Thoracic aorta (tissue), 2 donors: ENCODE measurements around the gene SETD2. TPM values are rescaled to one million over a fixed set of nuclear protein-coding genes. Genes with fewer than 3 reads are reported as not detected.

Experiments used
- ATAC-seq: fragments of 150-250 bp; one replicate; pipeline ENCODE4 v1.8.0; 2017; ENCODE audit warnings: low read depth; ENCODE audit not compliant: insufficient number of reproducible peaks, low FRiP score
- DNase-seq: peaks from one replicate; pipeline ENCODE4 v3.0.0-alpha.2; 2020; ENCODE audit warnings: low spot score
- H3K27ac ChIP-seq, 2 donors: fragments of 200-600 bp; sonication (generic); 1 replicate in 1 of 2; 2 replicates in 1 of 2; pipeline ENCODE4 v1.5.1; 2016; ENCODE audit warnings: mild to moderate bottlenecking in 2 of 2, moderate library complexity in 2 of 2
- H3K27me3 ChIP-seq: fragments of 200-600 bp; sonication (generic); replicated peaks from 2 replicates; pipeline ENCODE4 v1.6.0; 2016; ENCODE audit warnings: mild to moderate bottlenecking; ENCODE audit not compliant: insufficient read depth
- H3K36me3 ChIP-seq: fragments of 200-600 bp; sonication (generic); one replicate; pipeline ENCODE4 v1.5.1; 2016
- H3K4me1 ChIP-seq, 2 donors: fragments of 200-600 bp; sonication (generic); 1 replicate in 1 of 2; 2 replicates in 1 of 2; pipeline versions ENCODE4 v1.5.1 to v1.6.0; 2016; ENCODE audit warnings: low read depth in 2 of 2, mild to moderate bottlenecking in 1 of 2; ENCODE audit not compliant: control insufficient read depth in 1 of 2
- H3K4me3 ChIP-seq: fragments of 200-600 bp; sonication (generic); 2 replicates; pipeline ENCODE4 v1.5.1; 2016; ENCODE audit warnings: mild to moderate bottlenecking
- H3K9me3 ChIP-seq: fragments of 200-600 bp; sonication (generic); 2 replicates; pipeline ENCODE4 v1.5.1; 2016
- total RNA-seq, 2 donors: library from RNA; depleted of rRNA; stranded (reverse); fragments of >200 nt; gene quantifications; one replicate each; pipeline versions ENCODE4 v1.1.0 to v1.2.3, GENCODE V29; 2016
- TF ChIP-seq, protein P1 (sequence below): fragments of 200-600 bp; sonication (generic); IDR thresholded peaks from one replicate; pipeline ENCODE4 v1.5.1; 2019; ENCODE audit warnings: antibody characterized with exemption

The SETD2 gene
- total RNA-seq, 2 donors from 2014 or later: 44.3 to 78.9 TPM

DNA sequence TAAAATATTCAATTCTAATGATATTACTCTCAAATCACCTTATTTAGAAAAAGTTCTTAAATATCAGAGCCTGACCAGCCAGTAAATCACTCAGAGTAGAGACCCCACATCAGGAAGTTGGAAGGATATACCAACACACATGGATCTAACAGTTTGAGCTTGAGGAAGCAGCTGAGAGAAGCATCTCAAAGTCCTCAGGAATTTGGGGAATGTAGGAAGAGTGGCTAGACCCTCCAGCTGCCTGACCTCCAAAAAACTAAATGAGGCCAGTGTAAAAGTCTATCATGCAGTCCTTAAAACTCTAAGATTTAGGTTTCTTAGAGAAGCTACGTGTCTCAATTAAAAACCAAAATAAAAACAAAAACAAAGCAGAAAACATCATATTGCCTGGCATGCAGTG, 55.4 kb downstream of the SETD2 start:
- ATAC-seq (no peak), DNase-seq (no peak)
- H3K4me1 ChIP-seq: no peaks in the 10 kb centered on the region
- no peaks in the 10 kb centered on the region for H3K9me3 ChIP-seq
- no peaks in the 10 kb centered on the region for H3K27me3 ChIP-seq
- H3K36me3 ChIP-seq: peaks cover 22% of the 10 kb centered on the region
- H3K4me3 ChIP-seq: no peak overlapping the region
- H3K27ac ChIP-seq: no peak overlapping the region
- TF ChIP-seq, protein P1, sequence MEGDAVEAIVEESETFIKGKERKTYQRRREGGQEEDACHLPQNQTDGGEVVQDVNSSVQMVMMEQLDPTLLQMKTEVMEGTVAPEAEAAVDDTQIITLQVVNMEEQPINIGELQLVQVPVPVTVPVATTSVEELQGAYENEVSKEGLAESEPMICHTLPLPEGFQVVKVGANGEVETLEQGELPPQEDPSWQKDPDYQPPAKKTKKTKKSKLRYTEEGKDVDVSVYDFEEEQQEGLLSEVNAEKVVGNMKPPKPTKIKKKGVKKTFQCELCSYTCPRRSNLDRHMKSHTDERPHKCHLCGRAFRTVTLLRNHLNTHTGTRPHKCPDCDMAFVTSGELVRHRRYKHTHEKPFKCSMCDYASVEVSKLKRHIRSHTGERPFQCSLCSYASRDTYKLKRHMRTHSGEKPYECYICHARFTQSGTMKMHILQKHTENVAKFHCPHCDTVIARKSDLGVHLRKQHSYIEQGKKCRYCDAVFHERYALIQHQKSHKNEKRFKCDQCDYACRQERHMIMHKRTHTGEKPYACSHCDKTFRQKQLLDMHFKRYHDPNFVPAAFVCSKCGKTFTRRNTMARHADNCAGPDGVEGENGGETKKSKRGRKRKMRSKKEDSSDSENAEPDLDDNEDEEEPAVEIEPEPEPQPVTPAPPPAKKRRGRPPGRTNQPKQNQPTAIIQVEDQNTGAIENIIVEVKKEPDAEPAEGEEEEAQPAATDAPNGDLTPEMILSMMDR: no peak

DNA sequence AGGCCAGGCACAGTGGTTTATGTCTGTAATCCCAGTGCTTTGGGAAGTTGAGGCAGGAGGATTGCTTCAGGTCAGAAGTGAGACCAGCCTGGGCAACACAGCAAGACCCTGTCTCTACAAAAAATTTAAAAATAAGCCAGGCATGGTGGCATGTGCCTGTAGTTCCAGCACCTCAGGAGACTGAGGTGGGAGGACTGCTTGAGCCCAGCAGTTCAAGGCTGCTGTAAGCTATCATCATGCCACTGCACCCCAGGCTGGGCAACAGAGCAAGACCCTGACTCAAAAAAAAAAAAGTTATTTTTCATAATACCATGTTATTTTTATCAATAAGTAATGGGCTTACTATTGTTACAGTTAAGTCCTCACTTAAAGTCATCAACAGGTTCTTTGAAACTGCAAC, 59.7 kb downstream of the SETD2 start:
- H3K36me3 ChIP-seq: peaks cover 10% of the 10 kb centered on the region
- ATAC-seq: no peak
- TF ChIP-seq, protein P1: no peak

DNA sequence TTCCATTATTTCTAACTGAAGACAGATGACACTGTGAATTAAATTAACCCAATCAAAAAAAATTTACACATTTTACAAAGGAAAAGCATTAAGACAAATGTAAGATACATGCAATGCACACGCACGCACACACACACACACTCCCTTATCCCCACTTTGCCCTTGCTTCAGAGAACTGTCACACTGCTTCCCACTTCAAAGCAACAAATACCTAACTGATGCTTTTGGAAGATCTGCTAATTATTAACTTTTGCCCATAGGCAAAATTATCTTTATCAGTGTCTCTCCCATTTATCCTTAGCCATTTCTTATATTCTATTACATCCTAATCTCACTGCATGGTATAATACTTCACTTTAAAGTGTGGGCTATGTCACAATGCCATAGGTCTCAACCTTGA, 60.3 kb downstream of the SETD2 start:
- no peak overlapping the region for H3K4me3 ChIP-seq
- no peak for ATAC-seq
- H3K9me3 ChIP-seq: no peaks in the 10 kb centered on the region
- DNase-seq: no peak
- no peaks in the 10 kb centered on the region for H3K4me1 ChIP-seq
- H3K36me3 ChIP-seq: peaks cover 10% of the 10 kb centered on the region
- no peaks in the 10 kb centered on the region for H3K27me3 ChIP-seq
- no peak overlapping the region for H3K27ac ChIP-seq
- TF ChIP-seq, protein P1: no peak

More for the DNA sequence above, 59.7 kb downstream of the SETD2 start:
- Histone ChIP-seq H3K9me3 (no peaks in the 10 kb centered on the region), H3K4me3 (no peak overlapping the region), H3K27me3 (no peaks in the 10 kb centered on the region), H3K27ac (no peak overlapping the region), H3K4me1 (no peaks in the 10 kb centered on the region)
- DNase-seq: no peak

DNA sequence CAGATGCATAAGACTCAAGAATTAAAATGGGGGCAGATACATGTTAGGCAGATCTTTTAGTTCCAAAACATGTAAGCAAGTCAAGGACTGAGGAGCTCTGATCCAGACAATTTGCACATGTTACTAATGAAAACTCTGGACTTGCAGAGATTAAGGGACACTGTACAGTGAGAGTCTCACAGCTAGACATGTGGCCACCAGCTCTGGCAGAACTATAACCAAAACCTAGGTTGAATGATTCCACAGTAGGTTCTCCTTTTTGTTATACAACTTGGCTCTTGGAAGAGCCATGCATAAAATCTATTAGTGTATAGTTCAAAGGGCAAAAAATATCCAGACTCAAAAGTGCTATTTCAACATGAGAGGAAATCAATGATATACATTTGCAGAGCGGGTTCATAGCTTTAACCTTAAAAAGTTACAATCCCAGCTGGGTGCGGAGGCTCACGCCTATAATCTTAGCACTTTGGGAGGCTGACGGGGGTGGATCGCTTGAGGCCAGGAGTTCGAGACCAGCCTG, 61.8 kb downstream of the SETD2 start:
- Histone ChIP-seq H3K9me3 (no peaks in the 10 kb centered on the region), H3K4me1 (no peaks in the 10 kb centered on the region), H3K27me3 (no peaks in the 10 kb centered on the region), H3K27ac (no peak overlapping the region), H3K36me3 (peaks cover 10% of the 10 kb centered on the region), H3K4me3 (no peak overlapping the region)
- TF ChIP-seq, protein P1: no peak
- no peak for DNase-seq
- no peak for ATAC-seq

DNA sequence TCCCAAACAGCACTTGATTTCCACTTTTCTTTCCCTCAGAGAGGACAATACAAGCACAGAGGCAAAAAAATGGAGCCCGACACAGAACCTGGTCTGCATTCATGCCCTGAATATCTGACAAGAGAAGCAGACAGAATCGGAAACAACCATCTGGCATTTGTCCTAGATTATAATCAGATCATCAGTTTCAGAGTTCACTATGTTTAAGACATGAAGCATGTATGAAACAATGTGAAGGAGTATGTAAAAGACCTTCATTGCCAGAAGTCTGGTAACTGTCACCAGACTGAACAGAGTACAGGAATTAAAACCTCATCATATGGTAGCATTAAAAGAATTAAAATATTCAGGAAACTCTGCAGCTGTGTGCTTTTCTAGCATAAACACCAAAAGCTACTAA, 65.0 kb downstream of the SETD2 start:
- H3K4me3 ChIP-seq: no peak overlapping the region
- H3K9me3 ChIP-seq: no peaks in the 10 kb centered on the region
- ATAC-seq: no peak
- no peak for DNase-seq
- peaks cover 12% of the 10 kb centered on the region for H3K36me3 ChIP-seq
- no peak overlapping the region for H3K27ac ChIP-seq
- TF ChIP-seq, protein P1: no peak
- no peaks in the 10 kb centered on the region for H3K27me3 ChIP-seq
- H3K4me1 ChIP-seq: no peaks in the 10 kb centered on the region
